Loucy (cell line): ENCODE results near the gene TSC22D3.

ENCODE experiments used
- H2AFZ ChIP-seq: fragments of 200-600 bp; sonication (generic); 2 replicates; pipeline ENCODE4 v1.6.0; 2016; ENCODE audit warnings: antibody characterized with exemption, mild to moderate bottlenecking, low read length, moderate library complexity
- H3F3A ChIP-seq: fragments of 200-600 bp; 2 replicates; pipeline ENCODE4 v1.6.0; 2016; ENCODE audit warnings: antibody characterized with exemption, low read depth, mild to moderate bottlenecking
- H3K27me3 ChIP-seq: fragments of 200-600 bp; sonication (generic); 2 replicates; pipeline ENCODE4 v1.6.1; 2014; ENCODE audit warnings: low read length, mild to moderate bottlenecking; ENCODE audit not compliant: insufficient read depth, poor library complexity, severe bottlenecking
- H3K36me3 ChIP-seq: fragments of 200-600 bp; sonication (generic); 2 replicates; pipeline ENCODE4 v1.6.1; 2016; ENCODE audit warnings: low read length; ENCODE audit not compliant: insufficient read depth
- H3K4me1 ChIP-seq: fragments of 200-600 bp; sonication (generic); 2 replicates; pipeline ENCODE4 v1.5.1; 2014; ENCODE audit warnings: low read length, mild to moderate bottlenecking; ENCODE audit not compliant: insufficient read depth, poor library complexity, severe bottlenecking
- H3K4me2 ChIP-seq: fragments of 200-600 bp; sonication (generic); 2 replicates; pipeline ENCODE4 v1.6.0; 2014; ENCODE audit warnings: antibody characterized with exemption, low read length, low read depth, mild to moderate bottlenecking; ENCODE audit not compliant: poor library complexity, severe bottlenecking
- H3K4me3 ChIP-seq: fragments of 200-600 bp; sonication (generic); 2 replicates; pipeline ENCODE4 v1.5.1; 2014; ENCODE audit warnings: low read length, mild to moderate bottlenecking, mixed read lengths; ENCODE audit not compliant: poor library complexity, severe bottlenecking
- H3K79me2 ChIP-seq: fragments of 200-600 bp; sonication (generic); 2 replicates; pipeline ENCODE4 v1.6.1; 2014; ENCODE audit warnings: low read length; ENCODE audit not compliant: insufficient read depth
- H3K9ac ChIP-seq: fragments of 200-600 bp; sonication (generic); 2 replicates; pipeline ENCODE4 v1.6.0; 2014; ENCODE audit warnings: mild to moderate bottlenecking, low read depth, low read length, moderate library complexity; ENCODE audit not compliant: poor library complexity, severe bottlenecking
- H3K9me2 ChIP-seq: fragments of 200-600 bp; sonication (generic); replicated peaks from 2 replicates; pipeline ENCODE4 v1.6.1; 2016; ENCODE audit warnings: low read depth, low read length, mixed read lengths
- H3K9me3 ChIP-seq: fragments of 200-600 bp; sonication (generic); 2 replicates; pipeline ENCODE4 v1.6.1; 2014; ENCODE audit warnings: mild to moderate bottlenecking, antibody characterized with exemption, low read length, low read depth; ENCODE audit not compliant: insufficient read depth
- H4K20me1 ChIP-seq: fragments of 200-600 bp; sonication (generic); 2 replicates; pipeline ENCODE4 v1.6.0; 2014; ENCODE audit warnings: antibody characterized with exemption, low read length, mild to moderate bottlenecking; ENCODE audit not compliant: insufficient read depth, poor library complexity, severe bottlenecking
- EZH2phosphoT487 ChIP-seq: fragments of 200-600 bp; IDR thresholded peaks from 2 replicates; pipeline ENCODE4 v1.6.1; 2018; ENCODE audit warnings: antibody characterized with exemption, mild to moderate bottlenecking, moderate library complexity, borderline replicate concordance
- TF ChIP-seq, protein P1 (sequence below): fragments of 200-600 bp; sonication (generic); conservative IDR thresholded peaks from 2 replicates; pipeline ENCODE4 v1.5.1; 2014; ENCODE audit warnings: mild to moderate bottlenecking, antibody characterized with exemption, low read length

The TSC22D3 gene

DNA sequence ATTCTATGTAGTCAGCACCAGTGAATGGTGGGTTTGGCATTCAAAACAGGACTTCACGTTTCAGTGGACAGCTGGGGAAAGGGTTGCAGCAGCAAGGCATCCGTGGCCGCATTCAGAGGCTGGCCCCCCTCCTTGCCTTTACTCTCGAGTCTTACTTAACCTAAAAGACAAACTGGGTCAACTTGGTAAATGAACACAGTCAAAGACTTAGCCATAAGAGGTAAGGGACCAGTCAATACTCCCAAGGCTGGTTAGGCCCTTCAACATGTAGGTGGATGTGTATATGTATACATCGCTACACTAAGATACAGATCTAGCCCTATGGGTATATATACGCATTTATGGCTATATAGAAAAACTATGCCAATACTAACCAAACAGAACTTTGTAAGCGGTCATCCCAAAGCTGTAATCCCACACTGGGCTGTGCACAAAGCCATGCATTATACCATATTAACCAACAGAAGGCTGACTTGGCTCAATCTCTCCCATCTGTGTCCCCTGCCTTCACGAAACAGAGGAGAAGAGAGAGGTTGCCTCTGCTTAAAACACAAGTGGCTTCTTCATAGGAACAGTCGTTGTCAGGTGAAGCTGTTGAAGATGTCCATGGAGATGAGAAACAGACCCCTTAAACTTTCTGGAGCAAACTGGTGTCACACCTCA lies 61.9 kb downstream of the TSC22D3 start:
- H3K27me3 ChIP-seq, result peaks cover 13% of the 10 kb centered on the region
- no peak for TF ChIP-seq EZH2phosphoT487
- TF ChIP-seq, protein P1, sequence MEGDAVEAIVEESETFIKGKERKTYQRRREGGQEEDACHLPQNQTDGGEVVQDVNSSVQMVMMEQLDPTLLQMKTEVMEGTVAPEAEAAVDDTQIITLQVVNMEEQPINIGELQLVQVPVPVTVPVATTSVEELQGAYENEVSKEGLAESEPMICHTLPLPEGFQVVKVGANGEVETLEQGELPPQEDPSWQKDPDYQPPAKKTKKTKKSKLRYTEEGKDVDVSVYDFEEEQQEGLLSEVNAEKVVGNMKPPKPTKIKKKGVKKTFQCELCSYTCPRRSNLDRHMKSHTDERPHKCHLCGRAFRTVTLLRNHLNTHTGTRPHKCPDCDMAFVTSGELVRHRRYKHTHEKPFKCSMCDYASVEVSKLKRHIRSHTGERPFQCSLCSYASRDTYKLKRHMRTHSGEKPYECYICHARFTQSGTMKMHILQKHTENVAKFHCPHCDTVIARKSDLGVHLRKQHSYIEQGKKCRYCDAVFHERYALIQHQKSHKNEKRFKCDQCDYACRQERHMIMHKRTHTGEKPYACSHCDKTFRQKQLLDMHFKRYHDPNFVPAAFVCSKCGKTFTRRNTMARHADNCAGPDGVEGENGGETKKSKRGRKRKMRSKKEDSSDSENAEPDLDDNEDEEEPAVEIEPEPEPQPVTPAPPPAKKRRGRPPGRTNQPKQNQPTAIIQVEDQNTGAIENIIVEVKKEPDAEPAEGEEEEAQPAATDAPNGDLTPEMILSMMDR, result no peak
- H3K36me3 ChIP-seq, result peaks cover 34% of the 10 kb centered on the region
- peaks cover 19% of the 10 kb centered on the region for H3F3A ChIP-seq
- H3K9ac ChIP-seq, result peak overlapping the region; percentile 99
- peak overlapping the region; percentile 97 for H3K4me3 ChIP-seq
- H3K9me3 ChIP-seq, result no peaks in the 10 kb centered on the region
- peaks cover 33% of the 10 kb centered on the region for H4K20me1 ChIP-seq
- peaks cover 54% of the 10 kb centered on the region for H3K79me2 ChIP-seq
- H3K9me2 ChIP-seq, result no peaks in the 10 kb centered on the region
- H3K4me1 ChIP-seq, result peaks cover 54% of the 10 kb centered on the region
- H2AFZ ChIP-seq, result no peak overlapping the region
- peak overlapping the region; percentile 99 for H3K4me2 ChIP-seq

DNA sequence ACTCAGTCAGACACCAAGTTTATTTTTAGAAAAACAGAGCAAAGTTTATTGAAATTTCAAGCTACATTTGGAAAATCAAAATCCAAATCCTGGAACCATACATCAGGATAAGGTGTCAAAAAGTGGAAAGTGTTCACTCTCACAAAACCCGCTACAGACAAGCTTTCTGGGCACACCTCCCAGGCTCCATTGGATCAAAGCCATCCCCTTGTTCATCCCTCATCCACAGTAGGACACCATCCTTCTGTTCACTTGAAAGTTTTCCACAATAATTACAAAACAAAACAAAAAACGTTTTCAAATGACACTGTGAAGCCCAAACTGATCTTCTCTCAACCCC lies 62.4 kb downstream of the TSC22D3 start:
- peak overlapping the region; percentile 97 for H3K4me3 ChIP-seq
- H3K27me3 ChIP-seq, result peaks cover 13% of the 10 kb centered on the region
- peak overlapping the region; percentile 99 for H3K4me2 ChIP-seq
- TF ChIP-seq, protein P1, result no peak
- peaks cover 19% of the 10 kb centered on the region for H3F3A ChIP-seq
- H3K79me2 ChIP-seq, result peaks cover 54% of the 10 kb centered on the region
- peaks cover 51% of the 10 kb centered on the region for H3K4me1 ChIP-seq
- no peaks in the 10 kb centered on the region for H3K9me3 ChIP-seq
- peaks cover 33% of the 10 kb centered on the region for H4K20me1 ChIP-seq
- H3K9ac ChIP-seq, result peak overlapping the region; percentile 99
- H3K9me2 ChIP-seq, result no peaks in the 10 kb centered on the region
- peaks cover 34% of the 10 kb centered on the region for H3K36me3 ChIP-seq
- no peak overlapping the region for H2AFZ ChIP-seq

DNA sequence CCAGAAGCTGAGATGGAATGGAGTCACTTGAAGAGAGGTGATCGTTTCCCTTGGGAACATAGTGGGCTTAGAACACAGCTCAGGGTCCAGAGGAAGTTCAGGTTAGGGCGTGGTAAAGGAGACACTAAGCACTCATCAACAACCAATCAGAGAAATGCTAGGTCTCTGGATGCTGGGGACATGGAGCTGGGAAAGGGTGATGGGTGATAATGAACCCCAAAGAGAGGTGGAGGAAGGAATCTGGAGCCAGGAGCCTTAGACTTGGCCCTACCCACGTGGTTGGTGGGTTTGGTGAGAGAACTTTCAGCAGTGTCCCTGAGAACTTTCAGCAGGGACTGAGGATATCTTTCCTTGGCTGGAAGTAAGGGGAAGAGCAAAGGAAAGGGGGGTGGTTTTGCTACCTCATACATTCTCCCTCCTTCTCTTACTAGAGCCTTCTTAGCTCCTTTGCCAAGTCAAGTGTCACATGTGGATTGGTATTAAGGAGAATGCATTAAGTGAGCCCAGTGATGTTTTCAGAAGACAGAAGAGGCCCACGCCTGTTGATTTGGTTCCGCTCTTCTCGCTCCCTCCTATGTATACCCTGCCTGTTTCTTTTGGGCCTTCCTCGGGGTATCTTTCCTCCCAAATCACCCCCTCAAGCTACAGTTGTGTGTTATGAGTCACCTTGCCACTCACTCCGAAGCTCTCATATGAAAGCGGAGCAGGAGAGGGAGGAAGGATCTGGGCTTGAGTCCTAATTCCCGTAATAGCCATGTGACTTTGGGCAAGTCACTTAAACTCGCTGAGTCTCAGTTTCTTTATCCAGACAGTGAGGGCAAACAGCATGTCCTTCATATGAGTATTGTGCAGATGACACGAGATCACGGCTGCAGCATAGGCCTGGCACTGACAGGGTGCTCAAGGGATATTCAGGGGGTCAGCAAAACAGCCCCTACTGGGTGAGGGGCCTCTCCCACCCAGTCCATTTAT lies 63.1 kb downstream of the TSC22D3 start:
- Histone ChIP-seq H3K79me2 (peaks cover 50% of the 10 kb centered on the region), H3K4me3 (peak overlapping the region; percentile 97), H3K4me2 (peak overlapping the region; percentile 99), H3K36me3 (peaks cover 34% of the 10 kb centered on the region), H3F3A (peaks cover 19% of the 10 kb centered on the region), H4K20me1 (peaks cover 33% of the 10 kb centered on the region), H2AFZ (no peak overlapping the region), H3K27me3 (peaks cover 13% of the 10 kb centered on the region), H3K9me2 (no peaks in the 10 kb centered on the region), H3K4me1 (peaks cover 45% of the 10 kb centered on the region), H3K9me3 (no peaks in the 10 kb centered on the region), H3K9ac (peak overlapping the region; percentile 99)
- TF ChIP-seq, protein P1, result no peak
- no peak for TF ChIP-seq EZH2phosphoT487
